Transverse colon (tissue), 4 donors: ENCODE measurements around the gene CDH7. TPM values are rescaled to one million over a fixed set of nuclear protein-coding genes. Genes with fewer than 3 reads are reported as not detected.
A peak's percentile ranks its signal among the peaks of the same experiment; 100 is the strongest.

ENCODE experiments used
- DNase-seq: peaks from one replicate; pipeline ENCODE4 v3.0.0-alpha.2; 2019
- H3K27ac ChIP-seq, 4 donors: fragments of 200-600 bp; sonication (generic); 2 replicates each; pipeline ENCODE4 v1.5.1; 2016 to 2018; ENCODE audit warnings: inconsistent platforms in 4 of 4
- H3K27me3 ChIP-seq: fragments of 200-600 bp; sonication (generic); 2 replicates; pipeline ENCODE4 v1.5.1; 2017; ENCODE audit warnings: inconsistent platforms
- H3K36me3 ChIP-seq, 4 donors: fragments of 200-600 bp; sonication (generic); 2 replicates each; pipeline ENCODE4 v1.5.1; 2017 to 2019; ENCODE audit warnings: inconsistent platforms in 4 of 4
- H3K4me1 ChIP-seq, 4 donors: fragments of 200-600 bp; sonication (generic); 2 replicates each; pipeline ENCODE4 v1.5.1; 2017 to 2020; ENCODE audit warnings: inconsistent platforms in 4 of 4
- H3K4me3 ChIP-seq, 4 donors: fragments of 200-600 bp; sonication (generic); 1 replicate in 1 of 4; 2 replicates in 3 of 4; pipeline versions ENCODE4 v1.5.1 to v1.6.1; 2017 to 2019; ENCODE audit warnings: inconsistent platforms in 4 of 4
- H3K9me3 ChIP-seq, 2 donors: fragments of 200-600 bp; sonication (generic); 2 replicates each; pipeline ENCODE4 v1.5.1; 2017 to 2019; ENCODE audit warnings: inconsistent platforms in 2 of 2
- EP300 ChIP-seq: sonication (generic); formaldehyde crosslinking; IDR thresholded peaks from one replicate; pipeline ENCODE4 v1.6.1; 2017; ENCODE audit warnings: antibody characterized with exemption, low read depth
- POLR2A ChIP-seq: fragments of 450-650 bp; IDR thresholded peaks from one replicate; pipeline ENCODE4 v1.6.1; 2016; ENCODE audit warnings: antibody characterized with exemption, mild to moderate bottlenecking, moderate library complexity
- POLR2AphosphoS5 ChIP-seq, 3 donors: sonication (generic); formaldehyde crosslinking; IDR thresholded peaks; one replicate each; pipeline ENCODE4 v1.6.1; 2016; ENCODE audit warnings: antibody characterized with exemption in 3 of 3
- WGBS, 2 donors: methylation state at CpG; one replicate each; pipeline ENCODE4 v1.1.5; 2018; ENCODE audit warnings: low coverage in 1 of 2; 5-methylcytosine and 5-hydroxymethylcytosine counted together
- in situ Hi-C, 4 donors: fragments of 200-750 bp; cut with MboI; loops; one replicate each; pipeline versions ENCODE4 v1.15.0 to v1.15.1; 2017; ENCODE audit warnings: low sequenced_read_pairs in 3 of 4, low pct_ligation_motif_present in 1 of 4, low pct_unique_long_range_greater_than_20kb in 1 of 4
- intact Hi-C: fragments of 100-400 bp; cut with DNase I; formaldehyde crosslinking; loops from one replicate; pipeline ENCODE4 v1.15.1; 2023; ENCODE audit warnings: low total_unique reads
- total RNA-seq, 4 donors: library from RNA; depleted of rRNA; stranded (reverse); fragments of >200 nt; gene quantifications; one replicate each; pipeline ENCODE4 v1.1.0, GENCODE V29; 2016
- TF ChIP-seq, protein P1 (sequence below), 5 experiments: fragments of 200-600 bp in 3 of 5; fragments of 450-650 bp in 2 of 5; sonication (generic) in 3 of 5; IDR thresholded peaks; 1 replicate in 2 of 5; 2 replicates in 3 of 5; pipeline ENCODE4 v1.5.1; 2016 to 2017; ENCODE audit warnings: antibody characterized with exemption in 5 of 5, inconsistent platforms in 3 of 5, mild to moderate bottlenecking in 2 of 5, moderate library complexity in 1 of 5

CDH7 gene
- total RNA-seq, 4 donors from 2014 or later: not detected

DNA sequence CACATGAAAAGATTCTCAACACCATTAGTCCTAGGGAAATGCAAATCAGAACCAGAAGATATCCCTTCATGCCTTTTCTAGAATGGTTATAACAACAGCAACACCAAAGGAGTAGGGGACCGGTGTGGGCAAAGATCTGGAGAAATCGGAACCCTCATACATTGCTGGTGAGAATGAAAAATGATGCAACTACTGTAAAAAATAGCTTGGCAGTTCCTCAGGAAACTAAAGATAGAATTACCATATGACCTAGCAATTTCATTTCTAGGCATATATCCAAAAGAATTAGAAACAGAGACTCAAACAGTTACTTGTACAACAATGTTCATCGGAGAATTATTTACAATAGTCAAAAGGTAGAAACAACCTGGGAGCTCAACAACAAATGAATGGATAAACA, 29.2 kb upstream of the CDH7 start:
- no peak for TF ChIP-seq EP300
- TF ChIP-seq POLR2A: no peak
- no peak for TF ChIP-seq POLR2AphosphoS5 (IDR thresholded peaks at IDR 0.05)
- TF ChIP-seq, protein P1, sequence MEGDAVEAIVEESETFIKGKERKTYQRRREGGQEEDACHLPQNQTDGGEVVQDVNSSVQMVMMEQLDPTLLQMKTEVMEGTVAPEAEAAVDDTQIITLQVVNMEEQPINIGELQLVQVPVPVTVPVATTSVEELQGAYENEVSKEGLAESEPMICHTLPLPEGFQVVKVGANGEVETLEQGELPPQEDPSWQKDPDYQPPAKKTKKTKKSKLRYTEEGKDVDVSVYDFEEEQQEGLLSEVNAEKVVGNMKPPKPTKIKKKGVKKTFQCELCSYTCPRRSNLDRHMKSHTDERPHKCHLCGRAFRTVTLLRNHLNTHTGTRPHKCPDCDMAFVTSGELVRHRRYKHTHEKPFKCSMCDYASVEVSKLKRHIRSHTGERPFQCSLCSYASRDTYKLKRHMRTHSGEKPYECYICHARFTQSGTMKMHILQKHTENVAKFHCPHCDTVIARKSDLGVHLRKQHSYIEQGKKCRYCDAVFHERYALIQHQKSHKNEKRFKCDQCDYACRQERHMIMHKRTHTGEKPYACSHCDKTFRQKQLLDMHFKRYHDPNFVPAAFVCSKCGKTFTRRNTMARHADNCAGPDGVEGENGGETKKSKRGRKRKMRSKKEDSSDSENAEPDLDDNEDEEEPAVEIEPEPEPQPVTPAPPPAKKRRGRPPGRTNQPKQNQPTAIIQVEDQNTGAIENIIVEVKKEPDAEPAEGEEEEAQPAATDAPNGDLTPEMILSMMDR (IDR thresholded peaks at IDR 0.05): no peak
- H3K27me3 ChIP-seq: no peaks in the 10 kb centered on the region
- no peaks in the 10 kb centered on the region for H3K36me3 ChIP-seq
- H3K4me1 ChIP-seq: no peaks in the 10 kb centered on the region
- intact Hi-C loops: no loop called here
- WGBS, 2 donors: 69 to 72% methylated on average over 3 of the region's 3 CpGs
- DNase-seq: no peak
- H3K27ac ChIP-seq: no peak overlapping the region
- in situ Hi-C loops: no loop called here
- no peak overlapping the region for H3K4me3 ChIP-seq
- no peaks in the 10 kb centered on the region for H3K9me3 ChIP-seq

DNA sequence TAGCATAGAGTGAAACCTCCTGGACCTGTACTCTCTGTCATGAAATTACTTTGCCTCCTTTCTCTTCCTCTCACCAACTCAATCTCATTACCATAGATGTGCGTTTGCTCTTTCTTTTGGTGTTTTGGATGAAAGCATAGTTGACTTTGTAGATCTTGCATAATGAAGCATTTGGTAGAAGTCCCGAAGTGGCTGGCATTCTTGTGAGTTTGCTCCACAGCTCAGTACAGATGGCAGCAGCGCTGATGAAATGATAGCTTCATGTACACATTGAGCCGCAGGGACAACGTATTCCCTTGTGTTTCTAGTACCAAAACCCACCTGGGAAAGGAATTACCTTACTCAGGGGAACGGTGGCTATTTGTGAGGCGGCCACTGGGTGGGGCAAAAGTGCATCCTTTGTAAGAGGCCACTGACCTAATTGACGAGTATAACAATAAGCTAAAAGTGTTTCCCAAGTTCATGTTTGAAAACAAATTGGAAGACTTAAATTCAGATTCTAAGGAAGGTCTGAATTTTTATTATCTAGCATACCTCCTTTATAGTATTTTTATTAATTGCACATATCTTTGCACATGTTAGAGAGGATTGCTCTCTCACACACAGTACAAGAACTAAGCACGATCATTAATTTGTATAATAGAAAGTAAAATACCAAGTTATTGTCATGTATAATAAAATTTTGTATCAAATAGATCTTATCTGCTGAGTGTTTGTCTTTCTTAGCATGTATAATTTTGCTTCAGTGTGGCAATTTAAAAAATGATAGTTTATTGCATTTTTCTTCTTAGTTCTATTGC, 25.4 kb upstream of the CDH7 start:
- no peak overlapping the region for H3K4me3 ChIP-seq
- 22 to 27% methylated on average over 6 to 9 of the region's 9 CpGs for WGBS, 2 donors
- intact Hi-C loops (no loop called here), in situ Hi-C loops (no loop called here)
- TF ChIP-seq EP300 (no peak), POLR2A (no peak), POLR2AphosphoS5 (IDR thresholded peaks at IDR 0.05) (no peak)
- TF ChIP-seq, protein P1 (IDR thresholded peaks at IDR 0.05): peak; percentile 32 to 42 (median 38)
- peak; percentile 33 for DNase-seq
- no peaks in the 10 kb centered on the region for H3K4me1 ChIP-seq
- no peak overlapping the region for H3K27ac ChIP-seq
- H3K36me3 ChIP-seq: no peaks in the 10 kb centered on the region
- H3K27me3 ChIP-seq: no peaks in the 10 kb centered on the region
- H3K9me3 ChIP-seq: no peaks in the 10 kb centered on the region

DNA sequence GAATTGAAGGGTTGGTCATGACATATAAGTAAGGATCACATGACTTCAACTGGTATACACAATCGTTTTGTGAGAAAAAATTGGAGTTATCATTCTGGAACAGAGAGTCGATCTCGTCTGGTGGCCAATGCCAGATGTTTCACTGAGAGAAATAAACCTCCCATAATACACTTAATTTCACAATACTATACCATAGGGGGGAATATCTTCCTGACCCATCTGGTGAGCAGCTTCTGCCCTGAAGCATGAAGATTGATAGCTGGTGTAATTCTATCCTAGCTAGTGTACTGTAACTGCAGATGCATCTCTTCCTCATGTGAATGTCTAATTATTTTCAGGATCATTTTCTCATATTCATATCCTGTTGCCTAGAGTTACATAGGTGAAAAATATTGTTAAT, 15.7 kb upstream of the CDH7 start:
- intact Hi-C loops: no loop called here
- H3K36me3 ChIP-seq: no peaks in the 10 kb centered on the region
- no peak overlapping the region for H3K27ac ChIP-seq
- H3K4me1 ChIP-seq: no peaks in the 10 kb centered on the region
- TF ChIP-seq POLR2A (no peak), EP300 (no peak), POLR2AphosphoS5 (IDR thresholded peaks at IDR 0.05) (no peak)
- TF ChIP-seq, protein P1 (IDR thresholded peaks at IDR 0.05): no peak
- in situ Hi-C loops: no loop called here
- 74 to 76% methylated on average over 3 of the region's 3 CpGs for WGBS, 2 donors
- no peaks in the 10 kb centered on the region for H3K27me3 ChIP-seq
- H3K9me3 ChIP-seq: no peaks in the 10 kb centered on the region
- H3K4me3 ChIP-seq: no peak overlapping the region
- DNase-seq: no peak

DNA sequence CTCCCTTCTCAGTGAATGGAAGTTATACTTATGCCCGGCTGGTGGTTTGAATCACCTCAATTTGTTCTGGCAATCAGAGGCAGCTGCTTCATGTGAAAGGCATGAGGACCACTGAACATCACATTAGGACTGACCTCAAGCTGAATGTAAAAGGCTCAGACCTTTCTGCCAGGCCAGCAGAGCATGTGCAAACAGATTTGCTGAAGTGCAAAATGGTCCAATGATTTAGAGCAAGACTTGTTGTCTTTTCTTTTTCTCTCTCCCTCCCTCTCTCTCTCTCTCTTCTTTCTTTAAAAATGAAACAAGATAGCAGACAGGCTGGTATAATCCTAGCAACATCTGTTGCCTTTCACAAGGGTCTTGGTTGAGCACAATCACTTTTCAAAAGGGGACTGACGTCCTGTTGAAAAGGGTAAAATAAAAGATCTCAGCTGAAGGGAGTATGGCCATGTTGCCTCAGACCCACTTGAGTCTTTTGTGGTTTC, 13.3 kb upstream of the CDH7 start:
- WGBS, 2 donors: 69% methylated on average over 2 of the region's 2 CpGs
- no peak overlapping the region for H3K4me3 ChIP-seq
- TF ChIP-seq, protein P1 (IDR thresholded peaks at IDR 0.05): no peak
- TF ChIP-seq POLR2AphosphoS5 (IDR thresholded peaks at IDR 0.05) (no peak), POLR2A (no peak), EP300 (no peak)
- no peaks in the 10 kb centered on the region for H3K36me3 ChIP-seq
- DNase-seq: no peak
- intact Hi-C loops: no loop called here
- H3K9me3 ChIP-seq: no peaks in the 10 kb centered on the region
- no peak overlapping the region for H3K27ac ChIP-seq
- H3K27me3 ChIP-seq: no peaks in the 10 kb centered on the region
- in situ Hi-C loops: no loop called here
- no peaks in the 10 kb centered on the region for H3K4me1 ChIP-seq
